Skin of body (tissue), 2 donors: ENCODE results near the gene CTPS1. TPM values are rescaled to one million over a fixed set of nuclear protein-coding genes. Genes with fewer than 3 reads are reported as not detected.

Experiments
- DNase-seq: peaks from one replicate; lab custom pipeline; 2025; lab: John Stamatoyannopoulos, UW
- total RNA-seq: library from RNA; depleted of rRNA; stranded (reverse); fragments of >200 nt; gene quantifications from one replicate; pipeline ENCODE4 v1.2.3, GENCODE V29; 2014

CTPS1 gene
- total RNA-seq, 1 donor from 2014 or later = 19.9 TPM

- DNase-seq = no peak
These were observed 17.6 kb downstream of the CTPS1 start for GRCh38 chr1:40997096-40997495.

- no peak for DNase-seq
These were observed 19.2 kb downstream of the CTPS1 start for GRCh38 chr1:40998668-40999067.

- no peak for DNase-seq
These were observed 23.7 kb downstream of the CTPS1 start for GRCh38 chr1:41003127-41003639.

- DNase-seq = peak; percentile 96
These were observed 24.2 kb downstream of the CTPS1 start for GRCh38 chr1:41003640-41004220.

GRCh38 chr1:41005876-41006275 is 26.4 kb downstream of the CTPS1 start:
- DNase-seq = no peak

- DNase-seq = no peak
These were observed 27.7 kb downstream of the CTPS1 start for GRCh38 chr1:41006942-41007865.

GRCh38 chr1:41009466-41009865 is 30.0 kb downstream of the CTPS1 start:
- no peak for DNase-seq

GRCh38 chr1:41010345-41010744 is 30.8 kb downstream of the CTPS1 start:
- DNase-seq = no peak

- DNase-seq = no peak
These were observed 33.5 kb downstream of the CTPS1 start for GRCh38 chr1:41013024-41013423.

- DNase-seq = peak; percentile 10
These were observed 34.3 kb downstream of the CTPS1 start for GRCh38 chr1:41013796-41014195.

- no peak for DNase-seq
These were observed 35.4 kb downstream of the CTPS1 start for GRCh38 chr1:41014871-41015270.

GRCh38 chr1:41015281-41015896 is 35.9 kb downstream of the CTPS1 start:
- DNase-seq = no peak

GRCh38 chr1:41015897-41016470 is 36.5 kb downstream of the CTPS1 start:
- no peak for DNase-seq

GRCh38 chr1:41017141-41018017 is 37.9 kb downstream of the CTPS1 start:
- no peak for DNase-seq

GRCh38 chr1:41018018-41018410 is 38.5 kb downstream of the CTPS1 start:
- DNase-seq = no peak

GRCh38 chr1:41019353-41019745 is 39.9 kb downstream of the CTPS1 start:
- DNase-seq = no peak

GRCh38 chr1:41020109-41020576 is 40.6 kb downstream of the CTPS1 start:
- DNase-seq = no peak

GRCh38 chr1:41020654-41021053 is 41.2 kb downstream of the CTPS1 start:
- no peak for DNase-seq

GRCh38 chr1:41021526-41022308 is 42.2 kb downstream of the CTPS1 start, which contains the start of gene SLFNL1:
SLFNL1 (minus strand) TSS chr1:41021725; CDS start chr1:41020660, 1,065 bp downstream.
- DNase-seq = peak; percentile 4

- no peak for DNase-seq
These were observed 42.9 kb downstream of the CTPS1 start for GRCh38 chr1:41022424-41022823.
